ENCODE data around the gene CEP89.
"Not testable (repeated sequence)": the region's sequence is repeated elsewhere in the genome, so short reads cannot be mapped to it uniquely, and the experiment has no call there.

The CEP89 gene

GRCh38 chr19:32875428-32875827 lies 96.3 kb downstream of the CEP89 start:
- intact Hi-C loops (cut with DNase I) = no loop called here
- peak in 1 of 10 donors; percentile 67 for DNase-seq

GRCh38 chr19:32874605-32875004 lies 97.2 kb downstream of the CEP89 start:
- intact Hi-C loops (cut with DNase I) = no loop called here
- peak in 1 of 10 donors; percentile 43 for DNase-seq

- intact Hi-C loops (cut with DNase I) = no loop called here
- DNase-seq = peak in 1 of 10 donors; percentile 24
These were observed 98.4 kb downstream of the CEP89 start for GRCh38 chr19:32873247-32873959.

GRCh38 chr19:32872391-32872790 lies 99.4 kb downstream of the CEP89 start:
- intact Hi-C loops (cut with DNase I) = no loop called here

GRCh38 chr19:32870981-32871451 lies 100.7 kb downstream of the CEP89 start:
- peak in 2 of 10 donors; percentile 71 to 75 for DNase-seq
- intact Hi-C loops (cut with DNase I) = no loop called here

More at GRCh38 chr19:32872391-32872790, 99.4 kb downstream of the CEP89 start:
- DNase-seq = no peak

GRCh38 chr19:32869966-32870573 lies 101.7 kb downstream of the CEP89 start:
- DNase-seq = peak in 2 of 10 donors; percentile 62 to 63
- intact Hi-C loops (cut with DNase I) = no loop called here

GRCh38 chr19:32869369-32869965 lies 102.3 kb downstream of the CEP89 start, which contains the start of gene SLC7A9:
Gene SLC7A9 (minus strand): TSS chr19:32869767. CDS start chr19:32868534, 1,233 bp downstream.
- peak in 1 of 10 donors; percentile 46 for DNase-seq
- intact Hi-C loops (cut with DNase I) = no loop called here

DNA sequence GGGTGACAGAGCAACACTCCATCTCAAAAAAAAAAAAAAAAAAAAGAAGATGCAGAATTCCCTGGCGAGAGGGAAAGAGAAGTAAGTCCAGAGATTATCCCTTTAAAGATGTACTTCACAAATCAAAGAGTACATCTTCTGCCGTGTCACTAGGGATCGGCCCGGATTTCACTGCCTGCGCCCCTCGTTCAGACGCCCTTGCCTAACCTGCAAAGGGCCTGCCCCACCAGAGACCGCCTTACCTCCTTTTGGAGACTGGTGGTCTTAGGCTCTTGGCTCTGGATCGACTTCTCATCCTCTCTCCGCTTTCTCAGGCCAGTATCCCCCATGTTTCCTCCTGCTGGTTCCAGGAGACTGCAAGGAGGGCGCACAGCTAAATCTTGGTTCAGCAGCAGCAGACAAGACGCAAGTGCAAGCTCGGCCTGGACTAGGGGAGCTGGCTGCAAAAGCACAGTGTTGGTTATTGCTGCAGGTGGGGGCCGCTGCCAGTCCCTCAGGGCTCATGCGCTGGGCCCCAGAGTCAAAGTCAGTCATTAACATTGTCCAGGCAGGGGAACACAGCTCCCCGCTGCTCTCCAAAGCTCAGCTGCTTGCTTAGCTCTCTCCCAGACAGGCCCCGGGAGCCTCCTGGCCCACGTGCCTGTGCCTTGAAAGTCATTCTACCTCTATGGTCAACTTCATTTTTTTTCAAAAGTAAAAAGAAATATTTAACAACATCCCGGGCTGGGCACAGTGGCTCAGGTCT lies 103.4 kb downstream of the CEP89 start:
- DNase-seq = peak in 1 of 10 donors; percentile 45
- intact Hi-C loops (cut with DNase I) = no loop called here

GRCh38 chr19:32867436-32867835 lies 104.3 kb downstream of the CEP89 start:
- intact Hi-C loops (cut with DNase I) = not testable (repeated sequence)
- DNase-seq = peak in 1 of 10 donors; percentile 34

- DNase-seq = peak in 1 of 10 donors; percentile 43
- intact Hi-C loops (cut with DNase I) = no loop called here
These were observed 105.0 kb downstream of the CEP89 start for GRCh38 chr19:32866564-32867265.

DNA sequence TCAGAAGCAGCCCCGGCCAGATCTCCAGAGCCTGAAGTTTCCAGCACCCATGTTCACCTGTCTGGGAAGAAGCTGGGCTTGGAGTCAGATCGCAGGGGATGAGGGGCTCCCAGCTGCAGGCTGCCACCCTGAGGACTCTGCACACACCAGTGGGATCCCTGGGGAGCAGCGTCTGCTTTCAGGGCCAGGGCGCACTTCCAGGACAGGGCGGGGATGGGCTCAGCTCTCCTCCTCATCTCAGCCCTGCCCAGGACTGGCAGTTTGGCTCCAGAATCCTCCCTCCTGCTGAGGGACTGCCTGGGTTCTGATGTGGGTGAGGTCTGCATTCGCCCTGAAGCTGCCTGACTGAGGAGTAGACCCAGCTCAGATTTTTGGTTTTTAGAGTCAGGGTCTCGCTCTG lies 105.7 kb downstream of the CEP89 start:
- intact Hi-C loops (cut with DNase I) = no loop called here
- peak in 2 of 10 donors; percentile 25 to 70 for DNase-seq

GRCh38 chr19:32865326-32865725 lies 106.4 kb downstream of the CEP89 start:
- peak in 2 of 10 donors; percentile 34 to 67 for DNase-seq
- intact Hi-C loops (cut with DNase I) = no loop called here

- intact Hi-C loops (cut with DNase I) = no loop called here
- peak in 2 of 10 donors; percentile 66 to 68 for DNase-seq
These were observed 107.3 kb downstream of the CEP89 start for GRCh38 chr19:32864318-32865007.

DNA sequence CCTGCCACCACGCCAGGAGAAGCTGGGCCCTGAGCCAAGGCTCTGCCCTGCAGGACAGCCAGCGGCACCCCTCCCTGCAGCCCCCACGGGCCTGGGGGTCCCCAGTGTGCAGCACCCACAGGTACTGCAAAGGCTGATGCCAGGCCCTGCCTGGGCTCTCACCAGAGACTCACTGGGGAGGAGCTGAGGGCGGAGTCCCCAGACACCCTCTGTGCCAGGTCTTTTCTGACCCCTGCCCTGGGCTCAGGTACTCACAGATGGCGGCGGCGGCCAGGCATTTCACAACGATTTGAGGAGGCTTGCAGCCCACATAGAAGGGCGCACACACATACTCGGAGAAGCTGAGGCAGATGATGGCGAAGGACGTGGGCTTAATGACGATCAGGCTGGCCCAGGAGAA lies 107.9 kb downstream of the CEP89 start:
- intact Hi-C loops (cut with DNase I) = no loop called here
- peak in 2 of 10 donors; percentile 42 to 78 for DNase-seq

GRCh38 chr19:32863301-32863700 lies 108.5 kb downstream of the CEP89 start:
- DNase-seq = peak in 1 of 10 donors; percentile 40
- intact Hi-C loops (cut with DNase I) = no loop called here

DNA sequence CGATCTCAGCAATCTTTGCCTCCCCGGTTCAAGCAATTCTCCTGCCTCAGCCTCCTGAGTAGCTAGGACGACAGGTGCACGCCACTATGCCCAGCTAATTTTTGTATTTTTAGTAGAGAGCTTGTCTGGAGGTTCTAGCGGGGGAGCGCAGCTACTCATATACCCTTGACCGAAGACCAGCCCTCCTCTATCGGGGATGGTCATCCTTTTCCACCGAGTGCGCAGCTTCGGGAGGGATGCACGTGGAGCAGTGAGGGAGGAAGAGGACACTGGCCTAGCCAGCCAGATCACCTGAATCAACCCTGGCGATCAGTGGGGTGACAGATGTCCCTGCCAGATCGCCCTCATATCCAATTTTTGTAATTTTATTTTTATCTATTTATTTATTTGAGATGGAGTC lies 109.0 kb downstream of the CEP89 start:
- intact Hi-C loops (cut with DNase I) = no loop called here
- DNase-seq = peak in 2 of 10 donors; percentile 29 to 48

DNA sequence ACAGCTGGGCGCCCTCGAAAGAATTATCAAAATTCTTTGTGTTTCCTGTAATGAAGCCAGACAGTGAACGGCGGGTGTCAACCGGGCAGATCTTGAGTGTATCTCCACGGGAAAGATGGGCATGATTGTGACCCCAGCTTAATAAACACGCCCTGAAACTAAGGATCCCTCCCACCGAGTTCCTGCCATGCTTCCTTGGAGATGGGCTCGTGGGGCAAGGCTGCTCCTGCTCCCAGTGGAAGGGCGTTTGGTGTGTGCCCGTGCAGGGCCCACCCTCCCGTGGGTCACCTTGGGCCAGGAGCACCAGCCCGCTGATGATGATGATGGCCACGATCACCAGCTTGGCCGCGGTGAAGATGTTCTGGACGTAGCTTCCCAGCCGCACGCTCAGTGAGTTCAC lies 109.6 kb downstream of the CEP89 start:
- peak in 2 of 10 donors; percentile 39 to 63 for DNase-seq
- intact Hi-C loops (cut with DNase I) = no loop called here

GRCh38 chr19:32861596-32861995 lies 110.2 kb downstream of the CEP89 start:
- intact Hi-C loops (cut with DNase I) = no loop called here
- peak in 2 of 10 donors; percentile 17 to 46 for DNase-seq

GRCh38 chr19:32859591-32859990 lies 112.2 kb downstream of the CEP89 start:
- intact Hi-C loops (cut with DNase I) = no loop called here
- peak in 2 of 10 donors; percentile 47 to 55 for DNase-seq

Measured in posterior cingulate gyrus (tissue), 11 donors.